K562 (cell line): ENCODE results near the gene PPARG. TPM values are rescaled to one million over a fixed set of nuclear protein-coding genes. Genes with fewer than 3 reads are reported as not detected.

Source experiments
- ATAC-seq: fragments of 200-7000 bp; cut with Tn5 transposase; 3 replicates; pipeline ENCODE4 v1.9.1; 2020; ENCODE audit warnings: moderate library complexity
- BruUV-seq: library from RNA; stranded (reverse); fragments of 400-500 nt; replicated peaks from 2 replicates; lab custom pipeline; 2021; lab: Mats Ljungman, UMichigan
- CTCF ChIA-PET: fragments of 300-600 bp; formaldehyde crosslinking; extraction: SDS; loops from one replicate; lab custom pipeline; 2021; ENCODE audit warnings: low intra/inter-chr PET ratio; lab: Yijun Ruan, JAX
- POLR2A ChIA-PET: fragments of 300-600, 350-650 bp; sonication (Branson Sonifier 250); formaldehyde crosslinking; extraction: SDS; loops from one replicate; lab custom pipeline; 2021; ENCODE audit warnings: antibody characterized with exemption, inconsistent platforms; lab: Yijun Ruan, JAX
- DNase-seq, 4 experiments: peaks; one replicate each; pipeline versions ENCODE4 v3.0.0 to v3.0.0-alpha.2; 2011 to 2018; ENCODE audit warnings: low spot score in 3 of 4, mixed read lengths in 3 of 4; ENCODE audit errors: extremely low read depth in 1 of 4
- FAIRE-seq: peaks from 2 replicates; lab custom pipeline; 2011; peaks lifted over from hg19 to GRCh38; lab: Jason Lieb, UNC
- H2AFZ ChIP-seq: 2 replicates; pipeline ENCODE4 v1.6.0; 2011; ENCODE audit warnings: low read depth, low read length, control low read depth, inconsistent platforms
- H3K27ac ChIP-seq: fragments of 200-600 bp; 3 replicates; pipeline ENCODE4 v1.8.0; 2011; ENCODE audit warnings: low read depth, mild to moderate bottlenecking, control low read depth, inconsistent platforms, low read length, moderate library complexity, mixed read lengths; ENCODE audit errors: extremely low read depth
- H3K27me3 ChIP-seq, 2 experiments: fragments of 300-600 bp in 1 of 2; 2 replicates in 1 of 2; 3 replicates in 1 of 2; pipeline versions ENCODE4 v1.6.0 to v1.8.0; 2011; ENCODE audit warnings: inconsistent platforms in 2 of 2, low read length in 2 of 2, mild to moderate bottlenecking in 1 of 2, mixed read lengths in 1 of 2, moderate library complexity in 1 of 2; ENCODE audit not compliant: control insufficient read depth in 2 of 2, insufficient read depth in 2 of 2
- H3K36me3 ChIP-seq: fragments of 300-600 bp; 3 replicates; pipeline ENCODE4 v1.8.0; 2011; ENCODE audit warnings: mild to moderate bottlenecking, low read length, inconsistent platforms; ENCODE audit not compliant: control insufficient read depth, insufficient read depth
- H3K4me1 ChIP-seq, 2 experiments: fragments of 200-600 bp in 1 of 2; replicated peaks in 1 of 2; 2 replicates in 1 of 2; 3 replicates in 1 of 2; pipeline versions ENCODE4 v1.5.1 to v1.8.0; 2011; ENCODE audit warnings: inconsistent platforms in 2 of 2, low read length in 2 of 2, mild to moderate bottlenecking in 1 of 2, mixed read lengths in 1 of 2, moderate library complexity in 1 of 2; ENCODE audit not compliant: control insufficient read depth in 2 of 2, insufficient read depth in 2 of 2
- H3K4me2 ChIP-seq: 2 replicates; pipeline ENCODE4 v1.6.1; 2011; ENCODE audit warnings: low read length, control low read depth, inconsistent platforms, mixed read lengths; ENCODE audit not compliant: insufficient read depth
- H3K4me3 ChIP-seq: fragments of 200-600 bp; sonication (generic), shearing (Covaris generic); 2 replicates; pipeline ENCODE4 v1.5.1; 2016; ENCODE audit warnings: control low read depth, inconsistent platforms
- H3K79me2 ChIP-seq: fragments of 200-600 bp; 3 replicates; pipeline ENCODE4 v1.8.0; 2011; ENCODE audit warnings: low read length, inconsistent platforms; ENCODE audit not compliant: control insufficient read depth, insufficient read depth
- H3K9ac ChIP-seq, 2 experiments: 2 replicates each; pipeline versions ENCODE4 v1.6.0 to v1.6.1; 2011; ENCODE audit warnings: low read depth in 2 of 2, low read length in 2 of 2, control low read depth in 1 of 2, inconsistent platforms in 1 of 2, mild to moderate bottlenecking in 1 of 2, mixed read lengths in 1 of 2; ENCODE audit not compliant: insufficient read depth in 1 of 2
- H3K9me1 ChIP-seq: one replicate; pipeline ENCODE4 v1.6.0; 2011; ENCODE audit warnings: inconsistent platforms, mild to moderate bottlenecking, low read length, moderate library complexity; ENCODE audit not compliant: control insufficient read depth, insufficient read depth
- H3K9me3 ChIP-seq: replicated peaks from 2 replicates; pipeline ENCODE4 v1.5.1; 2011; ENCODE audit warnings: low read depth, low read length, inconsistent platforms; ENCODE audit not compliant: control insufficient read depth, insufficient read depth
- H4K20me1 ChIP-seq: replicated peaks from 2 replicates; pipeline ENCODE4 v1.6.1; 2011; ENCODE audit warnings: low read length, inconsistent platforms, mixed read lengths; ENCODE audit not compliant: control insufficient read depth, insufficient read depth
- ARNT ChIP-seq, 2 experiments: fragments of 450-650 bp; IDR thresholded peaks; 2 replicates each; pipeline ENCODE4 v1.6.1; 2016; ENCODE audit warnings: mild to moderate bottlenecking in 1 of 2
- CCAR2 ChIP-seq: fragments of 200-400 bp; formaldehyde crosslinking; IDR thresholded peaks from 2 replicates; pipeline ENCODE4 v1.6.1; 2017; ENCODE audit warnings: mild to moderate bottlenecking, low read depth, low read length
- CXXC5 ChIP-seq: fragments of 250-450 bp; sonication (Bioruptor Pico); IDR thresholded peaks from 2 replicates; pipeline ENCODE4 v1.8.0; 2022; ENCODE audit warnings: inconsistent platforms, mild to moderate bottlenecking, moderate library complexity
- DACH1 ChIP-seq: fragments of 450-650 bp; IDR thresholded peaks from 2 replicates; pipeline ENCODE4 v1.6.1; 2018; ENCODE audit not compliant: partially characterized antibody
- EHMT2 ChIP-seq: fragments of 450-650 bp; IDR thresholded peaks from 2 replicates; pipeline ENCODE4 v1.6.1; 2018; ENCODE audit warnings: antibody characterized with exemption
- FOS ChIP-seq: IDR thresholded peaks from 3 replicates; pipeline ENCODE4 v1.6.1; 2011; ENCODE audit not compliant: insufficient read length; ENCODE audit errors: extremely low read depth
- NFE2L1 ChIP-seq: fragments of 450-650 bp; IDR thresholded peaks from 2 replicates; pipeline ENCODE4 v1.6.1; 2016; ENCODE audit warnings: missing genetic modification characterization, low read depth, mild to moderate bottlenecking, missing compliant biosample characterization, moderate library complexity, borderline replicate concordance
- NRF1 ChIP-seq, 2 experiments: fragments of 450-650 bp; IDR thresholded peaks in 1 of 2; conservative IDR thresholded peaks in 1 of 2; 2 replicates each; pipeline ENCODE4 v1.6.1; 2014; ENCODE audit warnings: mild to moderate bottlenecking in 2 of 2
- PTBP1 ChIP-seq: fragments of 200-400 bp; formaldehyde crosslinking; IDR thresholded peaks from 2 replicates; pipeline ENCODE4 v1.6.1; 2017; ENCODE audit warnings: low read depth, low read length
- RAD51 ChIP-seq: fragments of 450-650 bp; IDR thresholded peaks from 2 replicates; pipeline ENCODE4 v1.7.1; 2016; ENCODE audit warnings: low read depth, mild to moderate bottlenecking, borderline replicate concordance
- TOE1 ChIP-seq, 2 experiments: fragments of 450-650 bp in 1 of 2; sonication (generic) in 1 of 2; formaldehyde crosslinking in 1 of 2; IDR thresholded peaks; 2 replicates each; pipeline versions ENCODE4 v1.7.1 to v1.8.0; 2016 to 2022; ENCODE audit warnings: borderline replicate concordance in 2 of 2, mild to moderate bottlenecking in 2 of 2, antibody characterized with exemption in 1 of 2, inconsistent platforms in 1 of 2, low read depth in 1 of 2, missing genetic modification reagents in 1 of 2, moderate library complexity in 1 of 2
- ZNF75A ChIP-seq: fragments of 450-650 bp; formaldehyde crosslinking; IDR thresholded peaks from 2 replicates; pipeline ENCODE4 v1.4.0; 2020; ENCODE audit warnings: mild to moderate bottlenecking
- ZNF764 ChIP-seq: fragments of 250-450 bp; sonication (Bioruptor Pico); IDR thresholded peaks from 2 replicates; pipeline ENCODE4 v1.4.0; 2020; ENCODE audit warnings: low read depth, mild to moderate bottlenecking, moderate library complexity
- WGBS: fragments of 100-300 bp; shearing (Covaris generic); methylation state at CpG from one replicate; pipeline ENCODE4 v1.1.6; 2016; ENCODE audit warnings: low coverage, mixed read lengths; ENCODE audit not compliant: insufficient coverage; ENCODE audit errors: missing lambda C conversion rate; 5-methylcytosine and 5-hydroxymethylcytosine counted together
- in situ Hi-C: fragments of 300-500 bp; cut with MboI; formaldehyde crosslinking; loops from 4 replicates; pipeline ENCODE4 v1.15.0; 2018; ENCODE audit warnings: inconsistent platforms, mixed read lengths
- intact Hi-C: fragments of 100-400 bp; cut with micrococcal nuclease; formaldehyde crosslinking; loops from 2 replicates; pipeline ENCODE4 v1.14.2; 2022
- polyA plus RNA-seq, 8 experiments: library from polyadenylated mRNA; depleted of rRNA in 4 of 8; stranded (reverse) in 5 of 8; unstranded in 3 of 8; fragments of >200 nt; fragmentation: Nextera tagmentation in 2 of 8; fragmentation: Illumina TruSeq in 1 of 8; extraction: Ambion mirVana in 2 of 8; extraction: Trizol in 1 of 8; gene quantifications; 2 replicates each; pipeline versions ENCODE4 v1.2.1 to v1.2.3, GENCODE V29; 2011 to 2014; ENCODE audit warnings: inconsistent platforms in 1 of 8, missing spikeins in 1 of 8
- total RNA-seq, 7 experiments: library from RNA; depleted of rRNA in 6 of 7; stranded (reverse); fragments of >200 nt in 6 of 7; fragmentation: Illumina TruSeq in 2 of 7; extraction: Trizol in 2 of 7; gene quantifications; 2 replicates each; pipeline versions ENCODE4 v1.2.1 to v1.2.3, GENCODE V29; 2011 to 2021; ENCODE audit warnings: low replicate concordance in 1 of 7
- TF ChIP-seq, protein P1 (sequence below): fragments of 450-650 bp; formaldehyde crosslinking; IDR thresholded peaks from 2 replicates; pipeline ENCODE4 v1.4.0; 2020; ENCODE audit warnings: mild to moderate bottlenecking, mixed read lengths
- TF ChIP-seq, protein P2 (sequence below): fragments of 250-450 bp; sonication (Bioruptor Pico); IDR thresholded peaks from 2 replicates; pipeline ENCODE4 v1.5.1; 2021; ENCODE audit warnings: mild to moderate bottlenecking
- TF ChIP-seq, protein P3 (sequence below): conservative IDR thresholded peaks from 2 replicates; pipeline ENCODE4 v1.6.1; 2011; ENCODE audit warnings: low read depth, mild to moderate bottlenecking, low read length; ENCODE audit not compliant: control insufficient read depth

The PPARG gene
- total and polyA plus RNA-seq, 9 of the 15 experiments (the other 6 are each of a cell fraction or from before 2014, with no cell fraction given), result not detected

DNA sequence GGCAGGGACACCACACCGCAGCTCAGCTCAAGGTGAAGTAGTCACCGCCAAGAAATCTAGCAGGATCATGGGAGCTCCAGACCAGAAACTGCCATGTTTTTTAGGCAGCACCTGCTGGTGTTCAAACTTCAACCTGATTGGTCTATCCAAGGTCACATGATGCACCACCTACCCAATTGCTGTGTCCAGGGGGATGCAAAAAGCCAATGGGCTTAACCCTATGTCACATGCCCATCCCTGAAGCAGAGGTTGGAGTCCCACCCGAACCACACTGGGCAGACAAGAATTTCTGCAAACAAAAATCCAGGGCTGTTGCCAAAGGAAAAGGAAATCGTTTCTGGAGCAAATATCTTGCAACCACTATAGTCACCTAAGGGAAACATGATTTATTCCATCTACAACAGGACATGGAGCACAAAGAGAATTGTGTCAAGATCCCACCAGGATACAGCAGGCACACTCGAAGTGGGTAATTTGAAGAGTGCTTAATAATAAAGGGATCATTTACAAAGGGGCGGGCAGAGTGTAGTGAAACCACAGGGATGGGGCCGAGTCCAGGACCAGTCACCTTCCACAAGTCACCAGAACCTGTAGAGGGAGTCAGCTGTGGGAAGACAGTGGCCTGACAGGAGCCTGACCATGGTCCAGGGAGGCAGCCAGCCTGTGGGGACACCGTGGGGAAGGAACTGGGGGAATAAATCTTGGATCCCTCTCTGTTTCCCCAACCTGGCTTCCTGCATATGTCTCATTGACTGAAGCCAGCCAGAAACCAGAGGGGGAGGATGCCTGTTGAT is 161.2 kb downstream of the PPARG start:
- CTCF ChIA-PET, result no interaction called here
- no TSS peak for BruUV-seq
- TF ChIP-seq CCAR2, result no peak
- TF ChIP-seq, protein P1, sequence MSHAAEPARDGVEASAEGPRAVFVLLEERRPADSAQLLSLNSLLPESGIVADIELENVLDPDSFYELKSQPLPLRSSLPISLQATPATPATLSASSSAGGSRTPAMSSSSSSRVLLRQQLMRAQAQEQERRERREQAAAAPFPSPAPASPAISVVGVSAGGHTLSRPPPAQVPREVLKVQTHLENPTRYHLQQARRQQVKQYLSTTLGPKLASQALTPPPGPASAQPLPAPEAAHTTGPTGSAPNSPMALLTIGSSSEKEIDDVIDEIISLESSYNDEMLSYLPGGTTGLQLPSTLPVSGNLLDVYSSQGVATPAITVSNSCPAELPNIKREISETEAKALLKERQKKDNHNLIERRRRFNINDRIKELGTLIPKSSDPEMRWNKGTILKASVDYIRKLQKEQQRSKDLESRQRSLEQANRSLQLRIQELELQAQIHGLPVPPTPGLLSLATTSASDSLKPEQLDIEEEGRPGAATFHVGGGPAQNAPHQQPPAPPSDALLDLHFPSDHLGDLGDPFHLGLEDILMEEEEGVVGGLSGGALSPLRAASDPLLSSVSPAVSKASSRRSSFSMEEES (CRISPR knock-in tag), result peak; percentile 76
- no peak for TF ChIP-seq NFE2L1 (tag)
- TF ChIP-seq NRF1 (conservative IDR thresholded peaks at IDR 0.05 in 1 of 2, IDR thresholded peaks at IDR 0.05 in 1 of 2), result no peak
- no peak for TF ChIP-seq ZNF764 (CRISPR knock-in tag)
- peak; percentile 80 for TF ChIP-seq RAD51
- no peak for TF ChIP-seq ARNT (IDR thresholded peaks at IDR 0.05)
- TF ChIP-seq TOE1 (IDR thresholded peaks at IDR 0.05; ENCODE audit: borderline replicate concordance), result peak; percentile 68; the same call in 1 of the 2 replicates
- TF ChIP-seq TOE1 (CRISPR knock-in tag; IDR thresholded peaks at IDR 0.05; ENCODE audit: borderline replicate concordance, low read depth), result no peak
- TF ChIP-seq, protein P2, sequence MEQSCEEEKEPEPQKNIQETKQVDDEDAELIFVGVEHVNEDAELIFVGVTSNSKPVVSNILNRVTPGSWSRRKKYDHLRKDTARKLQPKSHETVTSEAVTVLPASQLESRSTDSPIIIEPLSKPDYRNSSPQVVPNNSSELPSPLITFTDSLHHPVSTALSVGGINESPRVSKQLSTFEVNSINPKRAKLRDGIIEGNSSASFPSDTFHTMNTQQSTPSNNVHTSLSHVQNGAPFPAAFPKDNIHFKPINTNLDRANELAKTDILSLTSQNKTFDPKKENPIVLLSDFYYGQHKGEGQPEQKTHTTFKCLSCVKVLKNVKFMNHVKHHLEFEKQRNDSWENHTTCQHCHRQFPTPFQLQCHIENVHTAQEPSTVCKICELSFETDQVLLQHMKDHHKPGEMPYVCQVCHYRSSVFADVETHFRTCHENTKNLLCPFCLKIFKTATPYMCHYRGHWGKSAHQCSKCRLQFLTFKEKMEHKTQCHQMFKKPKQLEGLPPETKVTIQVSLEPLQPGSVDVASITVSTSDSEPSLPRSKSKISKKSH (CRISPR knock-in tag), result no peak
- TF ChIP-seq ZNF75A (CRISPR knock-in tag), result no peak
- no peak for TF ChIP-seq EHMT2
- TF ChIP-seq FOS, result peak; percentile 32
- no peak for TF ChIP-seq DACH1
- TF ChIP-seq, protein P3, sequence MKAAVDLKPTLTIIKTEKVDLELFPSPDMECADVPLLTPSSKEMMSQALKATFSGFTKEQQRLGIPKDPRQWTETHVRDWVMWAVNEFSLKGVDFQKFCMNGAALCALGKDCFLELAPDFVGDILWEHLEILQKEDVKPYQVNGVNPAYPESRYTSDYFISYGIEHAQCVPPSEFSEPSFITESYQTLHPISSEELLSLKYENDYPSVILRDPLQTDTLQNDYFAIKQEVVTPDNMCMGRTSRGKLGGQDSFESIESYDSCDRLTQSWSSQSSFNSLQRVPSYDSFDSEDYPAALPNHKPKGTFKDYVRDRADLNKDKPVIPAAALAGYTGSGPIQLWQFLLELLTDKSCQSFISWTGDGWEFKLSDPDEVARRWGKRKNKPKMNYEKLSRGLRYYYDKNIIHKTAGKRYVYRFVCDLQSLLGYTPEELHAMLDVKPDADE, result no peak
- no peak for TF ChIP-seq PTBP1
- TF ChIP-seq CXXC5 (CRISPR knock-in tag), result no peak

More for the DNA sequence above, 161.2 kb downstream of the PPARG start:
- no peaks in the 10 kb centered on the region for H4K20me1 ChIP-seq
- intact Hi-C loops, result no loop called here
- POLR2A ChIA-PET, result no interaction called here
- WGBS, result 3% methylated on average over 8 of the region's 8 CpGs
- in situ Hi-C loops, result no loop called here
- H3K27me3 ChIP-seq, result peaks cover 13 to 27% of the 10 kb centered on the region in 2 experiments
- H3K9me1 ChIP-seq, result no peaks in the 10 kb centered on the region
- DNase-seq (peak in 2 of 4 experiments; percentile 21 to 65), ATAC-seq (peak; percentile 53), FAIRE-seq (no peak)
- H3K4me2 ChIP-seq, result no peak overlapping the region
- H3K79me2 ChIP-seq, result no peaks in the 10 kb centered on the region
- H3K9me3 ChIP-seq, result no peaks in the 10 kb centered on the region
- H3K36me3 ChIP-seq, result no peaks in the 10 kb centered on the region
- H3K4me3 ChIP-seq, result no peak overlapping the region
- no peak overlapping the region for H3K27ac ChIP-seq
- H3K4me1 ChIP-seq, result no peaks in the 10 kb centered on the region
- no peak overlapping the region for H2AFZ ChIP-seq
- no peak overlapping the region for H3K9ac ChIP-seq
